Ammon's horn (tissue), 1 donor: ENCODE results near the gene CUX1.

ENCODE experiments used
- DNase-seq: peaks from one replicate; pipeline ENCODE4 v3.0.0-alpha.2; 2016; ENCODE audit warnings: low spot score

CUX1 gene

DNA sequence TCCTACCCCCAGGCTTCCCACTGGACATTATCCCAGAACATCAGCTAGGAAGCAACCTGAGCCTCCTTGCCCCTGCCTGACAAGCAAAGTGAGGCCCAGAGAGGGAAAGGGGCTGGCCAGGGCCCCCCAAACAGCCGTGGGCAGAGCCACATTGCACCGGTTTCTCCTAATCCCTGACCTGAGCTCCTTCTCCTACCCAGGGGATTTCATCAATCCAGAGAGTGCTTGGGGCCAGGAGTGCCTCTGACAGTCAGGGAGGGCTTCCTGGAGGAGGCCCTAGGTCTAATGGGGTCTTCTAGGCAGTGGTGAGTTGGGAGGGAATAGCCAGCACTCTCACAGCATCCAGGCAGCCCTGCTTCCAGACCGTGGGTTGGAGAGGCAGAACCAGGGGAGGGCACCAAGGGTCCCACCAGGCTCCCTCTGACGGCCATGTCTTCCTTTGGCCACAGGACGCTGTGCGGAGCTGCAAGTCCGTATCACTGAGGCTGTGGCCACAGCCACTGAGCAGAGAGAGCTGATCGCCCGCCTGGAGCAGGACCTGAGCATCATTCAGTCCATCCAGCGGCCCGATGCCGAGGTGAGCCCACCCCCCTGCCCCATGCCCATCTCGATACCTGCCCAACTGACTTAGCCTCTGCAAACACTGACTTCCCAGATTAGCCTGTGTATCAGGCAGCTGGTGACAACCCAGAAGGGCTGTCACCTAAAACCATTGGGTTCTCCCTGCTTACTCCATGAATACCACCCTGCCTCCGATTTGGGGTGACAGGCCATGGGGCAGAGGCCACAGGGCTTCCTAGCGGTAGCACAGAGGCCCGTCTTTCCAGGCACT, 455.7 kb downstream of the CUX1 start:
- no peak for DNase-seq

DNA sequence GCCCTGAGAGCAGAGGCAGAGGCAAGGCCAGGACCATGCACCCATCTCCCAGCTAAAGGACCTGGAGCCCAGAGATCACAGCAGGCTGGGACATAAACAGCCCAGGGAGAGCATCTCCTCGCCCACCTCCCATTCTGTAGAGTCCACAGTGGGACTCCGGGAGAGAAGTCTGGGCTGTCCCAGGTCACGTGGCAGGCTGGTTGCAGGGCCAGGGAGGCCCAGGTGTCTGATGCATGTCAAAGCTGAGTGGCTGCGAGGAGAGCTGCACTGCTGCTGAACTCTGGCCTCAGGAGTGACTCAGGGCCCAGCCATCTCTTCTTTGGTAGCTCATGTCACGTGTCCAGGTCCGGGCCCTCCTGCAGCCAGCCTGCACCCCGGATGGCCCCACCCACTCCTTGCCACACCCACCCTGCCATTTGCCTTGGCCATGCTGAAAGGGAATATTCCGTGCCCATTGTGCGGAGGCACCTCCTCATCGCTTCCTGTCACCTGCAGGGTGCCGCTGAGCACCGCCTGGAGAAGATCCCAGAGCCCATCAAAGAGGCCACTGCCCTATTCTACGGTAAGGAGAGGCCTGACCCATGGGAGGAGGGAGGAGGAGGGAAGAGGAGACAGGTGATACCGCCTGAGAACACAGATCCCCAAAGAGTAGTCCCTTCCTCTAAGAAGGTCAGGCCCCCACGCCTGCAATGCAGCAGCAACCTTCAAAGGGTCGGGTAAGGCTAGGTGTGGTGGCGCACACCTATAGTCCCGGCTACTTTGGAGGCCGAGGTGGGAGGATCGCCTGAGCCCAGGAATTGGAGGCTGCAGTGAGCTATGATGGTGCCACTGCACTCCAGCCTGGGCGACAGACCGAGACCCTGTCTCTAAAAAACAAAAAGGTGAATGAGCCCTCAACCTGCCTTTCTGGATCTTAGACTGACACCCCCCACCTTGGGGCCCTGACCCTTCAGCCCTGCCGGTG, 456.6 kb downstream of the CUX1 start:
- no peak for DNase-seq

GRCh38 chr7:102275123-102275703, 457.8 kb downstream of the CUX1 start:
- no peak for DNase-seq

GRCh38 chr7:102277901-102278300, 460.5 kb downstream of the CUX1 start:
- no peak for DNase-seq

DNA sequence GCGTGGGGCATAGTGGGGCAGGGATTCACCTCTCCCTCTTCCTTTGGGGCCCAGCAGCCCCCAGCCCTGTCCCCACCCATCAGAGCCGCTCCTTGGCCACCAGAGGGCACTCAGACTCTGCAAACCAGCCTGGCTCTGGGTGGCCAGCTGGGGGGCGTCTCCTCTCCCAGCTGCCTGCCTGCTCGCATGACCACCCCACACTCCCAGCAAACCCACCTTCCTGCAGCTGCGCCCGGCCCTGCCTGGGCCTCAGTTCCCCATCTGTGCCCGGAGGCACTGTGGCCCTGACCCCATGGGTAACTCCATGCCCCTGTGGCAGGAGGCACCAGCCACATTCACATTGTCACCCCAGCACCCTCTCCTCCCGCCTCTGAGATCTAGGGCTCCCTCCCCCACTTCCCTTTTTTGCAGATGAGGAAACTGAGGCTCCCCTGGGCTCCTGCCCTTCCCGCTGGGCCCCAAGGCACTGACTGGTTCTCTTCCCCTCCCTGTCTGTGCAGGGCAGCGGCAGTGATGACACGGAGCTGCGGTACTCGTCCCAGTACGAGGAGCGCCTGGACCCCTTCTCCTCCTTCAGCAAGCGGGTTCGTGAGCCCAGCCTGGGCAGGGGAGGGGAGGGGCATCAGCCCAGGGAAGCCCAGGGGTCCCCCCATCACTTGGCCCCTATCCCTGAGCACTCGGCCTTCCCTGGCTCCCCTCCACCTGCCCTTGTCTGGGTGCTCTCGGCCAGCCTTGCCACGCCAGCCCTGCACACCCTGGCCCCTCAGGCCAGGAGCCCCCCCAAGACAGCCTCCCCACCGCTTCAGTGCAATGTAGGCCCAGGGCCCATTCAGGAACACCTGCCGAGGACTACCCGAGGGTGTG, 462.3 kb downstream of the CUX1 start:
- DNase-seq: peak; percentile 70

GRCh38 chr7:102280521-102280920, 463.1 kb downstream of the CUX1 start:
- no peak for DNase-seq

- DNase-seq: no peak
Observed at GRCh38 chr7:102281785-102282184, 464.4 kb downstream of the CUX1 start.

GRCh38 chr7:102282465-102283362, 465.3 kb downstream of the CUX1 start:
- no peak for DNase-seq

DNA sequence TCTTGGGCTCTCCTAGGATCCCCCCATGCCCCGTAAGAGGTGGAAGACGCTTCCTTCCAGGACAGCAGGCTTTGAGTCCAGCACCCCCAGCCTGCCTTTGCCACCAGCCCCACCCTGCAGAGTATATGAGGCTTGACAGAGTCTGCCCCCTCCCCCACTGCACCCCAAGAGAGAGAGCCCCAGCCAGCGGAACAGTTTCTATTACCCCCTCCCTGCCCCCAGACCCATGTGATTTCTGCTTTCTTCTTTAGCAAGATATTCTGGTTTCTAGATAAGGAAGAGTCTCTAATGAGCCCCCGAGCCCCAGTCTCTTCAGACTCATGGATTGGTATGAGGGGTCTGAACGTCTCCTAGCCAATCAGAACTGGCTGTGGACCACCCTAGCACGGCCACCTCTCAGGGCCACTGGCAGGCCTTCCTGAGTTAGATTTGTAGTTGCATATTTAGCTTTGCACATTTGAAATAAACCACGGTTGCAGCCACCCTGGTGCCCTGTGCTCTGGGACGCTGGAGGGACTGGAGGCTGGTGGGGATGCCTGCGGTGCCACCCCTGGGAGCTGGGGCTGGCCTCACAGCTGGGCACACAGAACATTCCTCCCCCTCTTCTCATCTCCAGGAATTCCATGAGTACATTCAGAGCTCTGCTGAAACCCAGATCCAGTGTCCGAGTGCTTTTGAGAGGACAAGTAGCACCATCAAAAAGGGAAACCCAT, 466.2 kb downstream of the CUX1 start:
- DNase-seq: no peak

DNA sequence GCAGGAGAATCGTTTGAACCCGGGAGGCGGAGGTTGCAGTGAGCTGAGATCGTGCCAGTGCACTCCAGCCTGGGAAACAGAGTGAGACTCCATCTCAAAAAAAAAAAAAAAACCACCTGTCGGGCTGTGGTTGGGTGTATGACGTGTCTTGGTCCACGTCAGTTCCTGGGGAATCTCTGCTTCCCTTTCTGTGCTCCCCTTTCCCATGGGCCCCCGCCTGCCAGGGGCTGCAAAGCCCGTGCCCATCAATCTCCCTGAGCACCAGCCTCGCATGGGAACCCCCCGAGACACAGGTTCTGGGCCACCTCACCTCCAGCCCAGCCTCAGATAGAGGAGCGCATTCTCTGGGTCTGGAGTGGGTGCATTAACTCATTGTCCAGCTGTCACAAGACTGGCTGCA, 467.0 kb downstream of the CUX1 start:
- no peak for DNase-seq

DNA sequence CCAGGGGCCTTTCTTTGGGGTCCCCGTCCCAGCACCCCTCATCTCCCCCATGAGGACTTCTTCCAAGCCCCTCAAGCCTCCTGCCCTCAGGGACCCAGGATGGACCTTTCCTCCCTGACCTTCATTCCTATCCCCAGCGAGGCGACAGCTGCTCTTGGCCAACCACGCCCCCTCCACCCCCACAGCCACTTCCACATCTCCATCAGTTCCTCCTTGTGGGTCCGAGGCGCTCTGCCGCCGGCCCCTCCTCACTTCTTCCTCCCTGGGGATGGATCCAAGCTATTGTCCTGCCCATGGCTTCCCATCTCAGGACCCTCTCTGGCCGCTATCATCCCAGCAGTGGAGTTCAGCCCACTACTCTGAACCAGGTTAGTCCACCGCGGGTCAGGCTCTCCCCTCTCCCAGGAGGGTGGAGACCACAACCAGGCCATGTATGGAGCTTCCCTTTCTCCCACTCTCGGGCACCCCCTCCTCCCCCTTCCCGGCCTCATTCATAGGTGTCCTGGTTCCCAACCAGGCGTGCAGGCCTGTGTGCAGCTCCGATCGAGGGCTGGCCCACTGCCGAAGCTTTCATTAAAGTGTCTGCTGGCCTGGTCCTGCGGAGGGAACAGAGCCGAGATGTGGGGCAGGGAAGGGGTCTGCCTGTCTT, 467.6 kb downstream of the CUX1 start:
- peak; percentile 65 for DNase-seq

DNA sequence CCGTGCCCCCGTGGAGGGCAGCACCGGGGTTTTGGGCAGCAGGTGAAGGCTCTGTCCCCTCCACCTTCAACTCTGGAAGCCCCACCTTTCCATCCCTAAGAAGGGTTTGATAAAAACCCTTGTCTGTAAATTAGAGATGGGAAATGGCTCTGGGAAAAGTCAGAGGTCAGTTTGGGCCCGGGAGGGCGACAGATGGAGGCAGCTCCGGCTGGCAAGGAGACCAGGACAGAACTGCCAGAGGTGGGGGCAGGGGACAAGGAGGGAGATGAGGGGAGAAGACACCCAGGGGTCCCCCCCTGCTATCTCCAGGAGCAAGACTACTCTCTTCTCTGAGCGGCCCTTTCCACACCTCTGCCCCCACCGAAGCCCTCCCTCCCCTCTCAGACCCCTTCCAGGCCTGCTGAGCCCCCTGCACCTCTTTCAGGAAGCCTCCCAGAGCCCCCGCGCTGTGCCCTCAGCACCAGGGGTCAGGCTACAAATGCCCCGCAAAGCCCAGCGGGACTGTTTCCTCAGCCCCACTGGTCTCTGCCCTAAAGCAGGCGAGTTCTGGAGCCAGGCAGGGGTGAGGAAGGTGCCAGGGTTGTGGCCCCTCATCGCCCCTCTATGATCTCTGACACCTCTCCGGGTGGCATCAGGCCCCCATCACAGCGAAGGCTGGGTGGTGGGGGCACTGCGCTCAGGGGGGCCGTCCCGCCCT, 468.3 kb downstream of the CUX1 start:
- no peak for DNase-seq

GRCh38 chr7:102286237-102287110, 469.0 kb downstream of the CUX1 start, which contains the start of gene SH2B2:
Gene SH2B2 (plus strand): TSS chr7:102286868. CDS start chr7:102300551, 13,683 bp downstream.
- peak; percentile 54 for DNase-seq

DNA sequence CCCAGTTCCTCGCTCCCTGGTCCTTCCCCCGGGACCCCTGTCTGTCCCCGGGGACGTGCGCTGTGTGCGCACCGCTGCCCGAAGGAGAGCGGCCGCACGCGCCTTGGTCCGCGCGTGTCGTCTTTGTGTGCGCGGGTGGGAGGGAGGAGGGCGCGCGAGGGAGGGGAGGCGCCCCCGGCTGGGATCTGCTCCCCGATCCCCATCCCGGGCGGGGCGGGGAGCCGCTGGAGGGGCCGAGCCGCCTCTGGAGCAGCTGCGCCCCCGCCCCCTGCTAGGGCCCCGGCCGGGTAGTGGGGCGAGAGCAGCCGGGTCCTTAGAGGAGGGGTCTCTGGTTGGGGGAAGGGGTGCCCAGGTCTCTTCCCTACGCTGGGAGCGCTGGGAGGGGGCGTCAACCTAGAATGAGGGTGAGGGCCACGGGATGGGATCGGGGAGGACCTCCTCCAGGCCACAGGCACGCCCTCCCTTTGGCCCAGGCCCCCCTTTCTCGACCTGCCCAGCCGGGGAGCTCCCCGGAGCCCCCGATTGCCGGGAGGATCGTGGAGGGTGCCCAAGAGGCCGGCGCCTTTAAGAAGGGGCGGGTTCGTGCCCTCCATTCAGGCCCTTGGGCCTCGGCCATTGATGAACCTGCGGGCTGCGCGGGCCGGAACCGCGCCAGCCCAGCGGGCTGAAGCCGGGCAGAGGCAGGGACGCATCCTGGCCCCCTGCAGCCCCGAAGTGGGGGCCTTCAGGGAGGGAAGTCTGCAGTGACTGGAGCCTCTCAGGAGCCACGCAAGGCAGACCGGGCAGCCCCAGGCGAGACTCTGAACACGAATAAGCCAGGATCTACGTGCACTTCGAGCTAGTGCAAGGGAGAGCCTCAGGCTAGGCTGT, 469.9 kb downstream of the CUX1 start:
- DNase-seq: peak; percentile 48

GRCh38 chr7:102287981-102288278, 470.5 kb downstream of the CUX1 start:
- no peak for DNase-seq

DNA sequence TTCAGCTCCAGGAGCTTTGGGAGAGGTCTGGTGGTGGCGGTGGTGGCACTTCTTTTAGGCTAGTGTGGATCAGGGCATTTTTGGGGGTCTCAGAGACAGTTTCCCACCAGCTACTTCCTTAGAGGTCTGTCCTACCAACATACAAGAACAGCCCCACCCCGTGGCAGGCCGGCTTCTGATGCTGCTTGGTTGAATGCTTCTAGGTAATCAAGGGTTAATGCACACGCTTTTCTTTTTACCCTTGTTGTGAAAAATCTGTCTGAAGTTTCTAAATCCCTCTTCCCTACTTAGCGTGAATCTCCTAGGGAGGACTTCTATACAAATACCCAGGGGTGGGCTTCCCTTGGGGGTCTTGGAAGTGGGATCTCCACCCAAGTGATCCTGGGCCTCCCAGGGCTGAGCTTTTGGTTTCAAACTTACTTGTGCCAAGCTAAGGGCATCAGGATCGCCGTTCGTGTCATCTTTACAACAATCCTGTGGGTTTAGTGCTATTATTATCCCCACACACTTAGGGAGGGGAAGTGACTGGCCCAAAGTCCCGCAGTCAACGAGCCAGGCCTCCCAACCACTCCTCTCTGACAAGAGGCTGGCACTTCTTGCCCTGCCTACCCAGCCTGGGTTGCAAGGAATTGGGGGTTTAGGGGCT, 471.0 kb downstream of the CUX1 start:
- no peak for DNase-seq
